Activated CD8-positive, alpha-beta T cell treated with anti-CD3 and anti-CD28 coated beads, Interleukin-2, amount 10 ng/mL, durations not matched to agents 7 days and 5 days (primary cell): ENCODE data around the gene CCDC54. TPM values are rescaled to one million over a fixed set of nuclear protein-coding genes. Genes with fewer than 3 reads are reported as not detected.
"Not testable (repeated sequence)": the region's sequence is repeated elsewhere in the genome, so short reads cannot be mapped to it uniquely, and the experiment has no call there.

ENCODE experiments used
- ATAC-seq: fragments of 150-1000 bp; cut with Tn5 transposase; one replicate; pipeline ENCODE4 v1.10.0; 2021; ENCODE audit warnings: moderate library complexity
- CTCF ChIA-PET: fragments of 350-600 bp; sonication (Branson Sonifier 250); formaldehyde crosslinking; loops from one replicate; lab custom pipeline; 2021; ENCODE audit warnings: antibody characterized with exemption; lab: Charles Lee
- POLR2A ChIA-PET: fragments of 350-600 bp; sonication (Branson Sonifier 250); formaldehyde crosslinking; loops from one replicate; lab custom pipeline; 2021; ENCODE audit warnings: antibody characterized with exemption; lab: Charles Lee
- DNase-seq: peaks from one replicate; pipeline ENCODE4 v3.0.0-alpha.2; 2020
- H3K27ac Mint-ChIP-seq: one replicate; pipeline ENCODE4 v1.8.0; 2021; ENCODE audit warnings: mild to moderate bottlenecking, mixed read lengths
- H3K27me3 Mint-ChIP-seq: one replicate; pipeline ENCODE4 v1.8.0; 2021; ENCODE audit warnings: low read depth, mixed read lengths
- H3K36me3 Mint-ChIP-seq: one replicate; pipeline ENCODE4 v1.8.0; 2021; ENCODE audit warnings: low read depth, mixed read lengths
- H3K4me1 Mint-ChIP-seq: one replicate; pipeline ENCODE4 v1.8.0; 2021; ENCODE audit warnings: low read depth, mixed read lengths
- H3K4me3 Mint-ChIP-seq: one replicate; pipeline ENCODE4 v1.8.0; 2021; ENCODE audit warnings: mild to moderate bottlenecking, mixed read lengths
- H3K9me3 Mint-ChIP-seq: one replicate; pipeline ENCODE4 v1.8.0; 2022; ENCODE audit warnings: mixed read lengths; ENCODE audit not compliant: insufficient read depth
- total RNA-seq, 2 experiments: library from RNA; stranded (reverse); gene quantifications; one replicate each; pipeline ENCODE4 v1.2.3, GENCODE V29; 2021

Gene CCDC54
- not detected for total RNA-seq

- Mint-ChIP-seq H3K4me3 (no peak within 1 kb of the TSS), H3K27me3 (peaks cover 7% of the 10 kb centered on the region), H3K27ac (no peak within 1 kb of the TSS), H3K36me3 (no peaks in the 10 kb centered on the region), H3K9me3 (no peaks in the 10 kb centered on the region), H3K4me1 (no peaks in the 10 kb centered on the region)
- no peak for DNase-seq
- ChIA-PET POLR2A (no interaction called here), CTCF (no interaction called here)
- no peak for ATAC-seq
These were observed at the start of gene CCDC54 for GRCh38 chr3:107377151-107377550. Gene CCDC54, plus strand, starts transcription at chr3:107377439. Its CDS starts 149 bp downstream, at chr3:107377588.

- H3K27ac Mint-ChIP-seq, result no peak overlapping the region
- no peak for ATAC-seq
- no peak overlapping the region for H3K4me3 Mint-ChIP-seq
- H3K9me3 Mint-ChIP-seq, result no peaks in the 10 kb centered on the region
- H3K4me1 Mint-ChIP-seq, result no peaks in the 10 kb centered on the region
- ChIA-PET POLR2A (interaction anchor here (0.5 kb wide), 1 partner anchor 93 kb away, joined by 3 read pairs; no protein-coding TSS in a partner anchor), CTCF (no interaction called here)
- no peak for DNase-seq
- no peaks in the 10 kb centered on the region for H3K36me3 Mint-ChIP-seq
- no peaks in the 10 kb centered on the region for H3K27me3 Mint-ChIP-seq
These were observed 49.2 kb upstream of the CCDC54 start for GRCh38 chr3:107328069-107328468.

- POLR2A ChIA-PET, result no interaction called here
- Mint-ChIP-seq H3K36me3 (no peaks in the 10 kb centered on the region), H3K27me3 (no peaks in the 10 kb centered on the region), H3K4me3 (no peak overlapping the region), H3K4me1 (no peaks in the 10 kb centered on the region), H3K9me3 (no peaks in the 10 kb centered on the region), H3K27ac (no peak overlapping the region)
- ATAC-seq (no peak), DNase-seq (no peak)
- CTCF ChIA-PET, result no interaction called here
These were observed 48.2 kb upstream of the CCDC54 start for GRCh38 chr3:107329088-107329487.

GRCh38 chr3:107339690-107340089 is 37.5 kb upstream of the CCDC54 start:
- ATAC-seq, H3K36me3 Mint-ChIP-seq, CTCF ChIA-PET, H3K27ac Mint-ChIP-seq, H3K4me1 Mint-ChIP-seq, DNase-seq, POLR2A ChIA-PET, H3K9me3 Mint-ChIP-seq, H3K27me3 Mint-ChIP-seq, H3K4me3 Mint-ChIP-seq: not testable (repeated sequence)

GRCh38 chr3:107344722-107345121 is 32.5 kb upstream of the CCDC54 start:
- no peak for DNase-seq
- H3K4me1 Mint-ChIP-seq, result no peaks in the 10 kb centered on the region
- no peak overlapping the region for H3K27ac Mint-ChIP-seq
- no peak for ATAC-seq
- H3K4me3 Mint-ChIP-seq, result no peak overlapping the region
- H3K9me3 Mint-ChIP-seq, result no peaks in the 10 kb centered on the region
- H3K27me3 Mint-ChIP-seq, result peaks cover 2% of the 10 kb centered on the region
- POLR2A ChIA-PET, result no interaction called here
- CTCF ChIA-PET, result no interaction called here
- H3K36me3 Mint-ChIP-seq, result no peaks in the 10 kb centered on the region

- Mint-ChIP-seq H3K4me1 (no peaks in the 10 kb centered on the region), H3K27ac (no peak overlapping the region), H3K4me3 (no peak overlapping the region), H3K9me3 (no peaks in the 10 kb centered on the region), H3K27me3 (peaks cover 4% of the 10 kb centered on the region), H3K36me3 (no peaks in the 10 kb centered on the region)
- CTCF ChIA-PET, result interaction anchor here (1.5 kb wide), 1 partner anchor 84 kb away, joined by 3 read pairs; no protein-coding TSS in a partner anchor
- ATAC-seq (no peak), DNase-seq (no peak)
- POLR2A ChIA-PET, result no interaction called here
These were observed 31.3 kb upstream of the CCDC54 start for GRCh38 chr3:107345822-107346405.

- ChIA-PET POLR2A (no interaction called here), CTCF (interaction anchor here (1.5 kb wide), 1 partner anchor 83 kb away, joined by 3 read pairs; no protein-coding TSS in a partner anchor)
- peaks cover 4% of the 10 kb centered on the region for H3K27me3 Mint-ChIP-seq
- H3K27ac Mint-ChIP-seq, result no peak overlapping the region
- no peaks in the 10 kb centered on the region for H3K4me1 Mint-ChIP-seq
- ATAC-seq (no peak), DNase-seq (no peak)
- no peak overlapping the region for H3K4me3 Mint-ChIP-seq
- H3K9me3 Mint-ChIP-seq, result no peaks in the 10 kb centered on the region
- no peaks in the 10 kb centered on the region for H3K36me3 Mint-ChIP-seq
These were observed 30.7 kb upstream of the CCDC54 start for GRCh38 chr3:107346564-107346963.

- ChIA-PET CTCF (no interaction called here), POLR2A (no interaction called here)
- ATAC-seq (no peak), DNase-seq (no peak)
- Mint-ChIP-seq H3K36me3 (no peaks in the 10 kb centered on the region), H3K9me3 (no peaks in the 10 kb centered on the region), H3K27me3 (peaks cover 4% of the 10 kb centered on the region), H3K4me3 (no peak overlapping the region), H3K4me1 (no peaks in the 10 kb centered on the region), H3K27ac (no peak overlapping the region)
These were observed 29.5 kb upstream of the CCDC54 start for GRCh38 chr3:107347751-107348150.

GRCh38 chr3:107356706-107357105 is 20.5 kb upstream of the CCDC54 start:
- ATAC-seq (no peak), DNase-seq (no peak)

GRCh38 chr3:107361633-107362032 is 15.6 kb upstream of the CCDC54 start:
- DNase-seq, result no peak
- Mint-ChIP-seq H3K27ac (no peak overlapping the region), H3K4me1 (no peaks in the 10 kb centered on the region), H3K9me3 (no peaks in the 10 kb centered on the region), H3K27me3 (no peaks in the 10 kb centered on the region), H3K4me3 (no peak overlapping the region), H3K36me3 (no peaks in the 10 kb centered on the region)
- ChIA-PET CTCF (no interaction called here), POLR2A (no interaction called here)
- ATAC-seq, result no peak

More at GRCh38 chr3:107356706-107357105, 20.5 kb upstream of the CCDC54 start:
- H3K9me3 Mint-ChIP-seq, result no peaks in the 10 kb centered on the region
- H3K4me3 Mint-ChIP-seq, result no peak overlapping the region
- no peaks in the 10 kb centered on the region for H3K4me1 Mint-ChIP-seq
- CTCF ChIA-PET, result no interaction called here
- H3K27me3 Mint-ChIP-seq, result no peaks in the 10 kb centered on the region
- H3K36me3 Mint-ChIP-seq, result no peaks in the 10 kb centered on the region
- POLR2A ChIA-PET, result no interaction called here
- no peak overlapping the region for H3K27ac Mint-ChIP-seq

- Mint-ChIP-seq H3K4me3 (no peak overlapping the region), H3K4me1 (no peaks in the 10 kb centered on the region), H3K36me3 (no peaks in the 10 kb centered on the region), H3K27me3 (peaks cover 5% of the 10 kb centered on the region), H3K27ac (no peak overlapping the region), H3K9me3 (no peaks in the 10 kb centered on the region)
- no peak for ATAC-seq
- DNase-seq, result no peak
- CTCF ChIA-PET, result no interaction called here
- POLR2A ChIA-PET, result no interaction called here
These were observed 12.2 kb upstream of the CCDC54 start for GRCh38 chr3:107365051-107365450.

- no peaks in the 10 kb centered on the region for H3K4me1 Mint-ChIP-seq
- no peak overlapping the region for H3K4me3 Mint-ChIP-seq
- peaks cover 10% of the 10 kb centered on the region for H3K27me3 Mint-ChIP-seq
- H3K27ac Mint-ChIP-seq, result no peak overlapping the region
- DNase-seq (no peak), ATAC-seq (no peak)
- POLR2A ChIA-PET, result no interaction called here
- no peaks in the 10 kb centered on the region for H3K36me3 Mint-ChIP-seq
- CTCF ChIA-PET, result no interaction called here
- H3K9me3 Mint-ChIP-seq, result no peaks in the 10 kb centered on the region
These were observed 10.5 kb upstream of the CCDC54 start for GRCh38 chr3:107366766-107367165.

- DNase-seq (no peak), ATAC-seq (no peak)
- CTCF ChIA-PET, result no interaction called here
These were observed 9.9 kb upstream of the CCDC54 start for GRCh38 chr3:107367353-107367752.

More at GRCh38 chr3:107367353-107367752, 9.9 kb upstream of the CCDC54 start:
- no peaks in the 10 kb centered on the region for H3K9me3 Mint-ChIP-seq
- no peaks in the 10 kb centered on the region for H3K36me3 Mint-ChIP-seq
- H3K4me1 Mint-ChIP-seq, result no peaks in the 10 kb centered on the region
- H3K27ac Mint-ChIP-seq, result no peak overlapping the region
- POLR2A ChIA-PET, result no interaction called here
- H3K27me3 Mint-ChIP-seq, result peaks cover 11% of the 10 kb centered on the region
- H3K4me3 Mint-ChIP-seq, result no peak overlapping the region
